ENCODE results near the gene AGAP1. TPM values are rescaled to one million over a fixed set of nuclear protein-coding genes. Genes with fewer than 3 reads are reported as not detected.

AGAP1 gene
- total RNA-seq, 1 donor from 2014 or later: 20.4 TPM

GRCh38 chr2:235768606-235769005 lies 274.8 kb downstream of the AGAP1 start:
- Mint-ChIP-seq H3K4me1 (peaks cover 21% of the 10 kb centered on the region), H3K4me3 (no peak overlapping the region), H3K27ac (no peak overlapping the region), H3K27me3 (ENCODE audit: insufficient read depth, low read depth) (no peaks in the 10 kb centered on the region), H3K9me3 (no peaks in the 10 kb centered on the region), H3K36me3 (peaks cover 8% of the 10 kb centered on the region)
- no peak overlapping the region for H3K27ac ChIP-seq
- H3K9ac ChIP-seq: no peak overlapping the region
- no peak overlapping the region for H3K4me2 ChIP-seq
- peaks cover 32% of the 10 kb centered on the region for H4K20me1 ChIP-seq (ENCODE audit: low read depth)
- H3K9me3 ChIP-seq (ENCODE audit: low read depth): no peaks in the 10 kb centered on the region
- H2AFZ ChIP-seq (replicated peaks): no peak overlapping the region
- H3K36me3 ChIP-seq: no peaks in the 10 kb centered on the region
- peaks cover 13% of the 10 kb centered on the region for H3F3A ChIP-seq (ENCODE audit: low read depth)
- peaks cover 15% of the 10 kb centered on the region for H3K4me1 ChIP-seq
- TF ChIP-seq EZH2 (IDR thresholded peaks at IDR 0.05): no peak
- TF ChIP-seq CTCF (IDR thresholded peaks at IDR 0.05): no peak
- TF ChIP-seq EZH2phosphoT487 (IDR thresholded peaks at IDR 0.05): no peak
- H3K4me3 ChIP-seq: no peak overlapping the region
- H3K79me2 ChIP-seq (ENCODE audit: low read depth): no peaks in the 10 kb centered on the region
- DNase-seq (ENCODE audit: low spot score): no peak
- no peaks in the 10 kb centered on the region for H3K27me3 ChIP-seq

- no peak overlapping the region for H3K4me3 Mint-ChIP-seq
- Histone ChIP-seq H3K4me3 (no peak overlapping the region), H4K20me1 (ENCODE audit: low read depth) (peaks cover 35% of the 10 kb centered on the region), H3K9ac (no peak overlapping the region), H2AFZ (replicated peaks) (no peak overlapping the region), H3K4me1 (peaks cover 19% of the 10 kb centered on the region), H3K9me3 (ENCODE audit: low read depth) (no peaks in the 10 kb centered on the region), H3K27ac (no peak overlapping the region), H3K79me2 (ENCODE audit: low read depth) (no peaks in the 10 kb centered on the region), H3K4me2 (no peak overlapping the region), H3K36me3 (no peaks in the 10 kb centered on the region), H3F3A (ENCODE audit: low read depth) (peaks cover 17% of the 10 kb centered on the region), H3K27me3 (no peaks in the 10 kb centered on the region)
- peaks cover 26% of the 10 kb centered on the region for H3K4me1 Mint-ChIP-seq
- H3K36me3 Mint-ChIP-seq: peaks cover 6% of the 10 kb centered on the region
- no peak for DNase-seq (ENCODE audit: low spot score)
- TF ChIP-seq CTCF (IDR thresholded peaks at IDR 0.05) (no peak), EZH2phosphoT487 (IDR thresholded peaks at IDR 0.05) (no peak), EZH2 (IDR thresholded peaks at IDR 0.05) (no peak)
- H3K9me3 Mint-ChIP-seq: no peaks in the 10 kb centered on the region
- no peak overlapping the region for H3K27ac Mint-ChIP-seq
- no peaks in the 10 kb centered on the region for H3K27me3 Mint-ChIP-seq (ENCODE audit: insufficient read depth, low read depth)
Observed at GRCh38 chr2:235769046-235769445, 275.2 kb downstream of the AGAP1 start.

GRCh38 chr2:235770909-235771820 lies 277.3 kb downstream of the AGAP1 start:
- H3K9me3 ChIP-seq (ENCODE audit: low read depth): no peaks in the 10 kb centered on the region
- peaks cover 45% of the 10 kb centered on the region for H3K4me1 Mint-ChIP-seq
- peaks cover 27% of the 10 kb centered on the region for H3K4me1 ChIP-seq
- no peak overlapping the region for H3K27ac ChIP-seq
- H3K4me2 ChIP-seq: no peak overlapping the region
- H3K27me3 ChIP-seq: no peaks in the 10 kb centered on the region
- H3K27me3 Mint-ChIP-seq (ENCODE audit: insufficient read depth, low read depth): no peaks in the 10 kb centered on the region
- no peak overlapping the region for H3K27ac Mint-ChIP-seq
- no peaks in the 10 kb centered on the region for H3K36me3 ChIP-seq
- H4K20me1 ChIP-seq (ENCODE audit: low read depth): peaks cover 47% of the 10 kb centered on the region
- no peak for DNase-seq (ENCODE audit: low spot score)
- H3K79me2 ChIP-seq (ENCODE audit: low read depth): no peaks in the 10 kb centered on the region
- H3K9me3 Mint-ChIP-seq: no peaks in the 10 kb centered on the region
- no peak overlapping the region for H3K9ac ChIP-seq
- H3K4me3 Mint-ChIP-seq: no peak overlapping the region
- peaks cover 6% of the 10 kb centered on the region for H3K36me3 Mint-ChIP-seq
- peaks cover 15% of the 10 kb centered on the region for H3F3A ChIP-seq (ENCODE audit: low read depth)
- TF ChIP-seq EZH2phosphoT487 (IDR thresholded peaks at IDR 0.05) (no peak), CTCF (IDR thresholded peaks at IDR 0.05) (no peak), EZH2 (IDR thresholded peaks at IDR 0.05) (no peak)
- H2AFZ ChIP-seq (replicated peaks): no peak overlapping the region
- no peak overlapping the region for H3K4me3 ChIP-seq

Data from neural progenitor cell (in vitro differentiated cells).